KMS-11 (cell line): ENCODE data around the gene LRBA.
"Not testable (repeated sequence)": the region's sequence is repeated elsewhere in the genome, so short reads cannot be mapped to it uniquely, and the experiment has no call there.

Experiments used
- H2AFZ ChIP-seq: fragments of 200-600 bp; sonication (generic); 2 replicates; pipeline ENCODE4 v1.6.1; 2016; ENCODE audit warnings: antibody characterized with exemption, mixed run types, low read depth
- H3K27ac ChIP-seq: fragments of 200-600 bp; sonication (generic); 2 replicates; pipeline ENCODE4 v1.6.1; 2016; ENCODE audit warnings: mild to moderate bottlenecking, mixed run types
- H3K27me3 ChIP-seq: fragments of 200-600 bp; sonication (generic); 2 replicates; pipeline ENCODE4 v1.6.1; 2017; ENCODE audit warnings: mild to moderate bottlenecking, low read depth, mixed run types, moderate library complexity; ENCODE audit not compliant: insufficient read depth
- H3K36me3 ChIP-seq: fragments of 200-600 bp; sonication (generic); 2 replicates; pipeline ENCODE4 v1.6.1; 2017; ENCODE audit warnings: mild to moderate bottlenecking, mixed run types; ENCODE audit not compliant: insufficient read depth
- H3K4me1 ChIP-seq: fragments of 200-600 bp; sonication (generic); 2 replicates; pipeline ENCODE4 v1.6.1; 2016; ENCODE audit warnings: mild to moderate bottlenecking, low read depth, mixed run types; ENCODE audit not compliant: poor library complexity, severe bottlenecking
- H3K4me2 ChIP-seq: fragments of 200-600 bp; sonication (generic); 2 replicates; pipeline ENCODE4 v1.7.0; 2016; ENCODE audit warnings: mild to moderate bottlenecking, mixed run types
- H3K4me3 ChIP-seq: fragments of 200-600 bp; sonication (generic); IDR thresholded peaks from 2 replicates; pipeline ENCODE4 v1.6.1; 2017; ENCODE audit warnings: low read depth, low read length, mixed read lengths; ENCODE audit not compliant: insufficient read depth
- H3K79me2 ChIP-seq: fragments of 200-600 bp; sonication (generic); 2 replicates; pipeline ENCODE4 v1.6.1; 2016; ENCODE audit warnings: low read depth, mixed run types; ENCODE audit not compliant: insufficient read depth
- H3K9ac ChIP-seq: fragments of 200-600 bp; sonication (generic); 2 replicates; pipeline ENCODE4 v1.6.1; 2016; ENCODE audit warnings: mild to moderate bottlenecking, mixed run types
- H4K20me1 ChIP-seq: fragments of 200-600 bp; sonication (generic); 2 replicates; pipeline ENCODE4 v1.6.1; 2016; ENCODE audit warnings: mild to moderate bottlenecking, mixed run types; ENCODE audit not compliant: insufficient read depth
- CTCF ChIP-seq: fragments of 200-600 bp; sonication (generic); conservative IDR thresholded peaks from 2 replicates; pipeline ENCODE4 v1.6.1; 2017; ENCODE audit warnings: low read depth, mild to moderate bottlenecking, antibody characterized with exemption, low read length, moderate library complexity, mixed read lengths

The LRBA gene

GRCh38 chr4:150962245-150962644 is 52.8 kb downstream of the LRBA start:
- Histone ChIP-seq H4K20me1 (no peaks in the 10 kb centered on the region), H3K36me3 (0 out of 2 replicates have a peak, but pooled peaks cover 4% of the 10 kb centered on the region), H3K4me1 (peaks cover 20% of the 10 kb centered on the region), H3K27ac (peak overlapping the region; percentile 10; the same call in 1 of the 2 replicates), H3K9ac (no peak overlapping the region), H3K4me2 (no peak overlapping the region), H3K4me3 (no peak overlapping the region), H3K27me3 (no peaks in the 10 kb centered on the region), H2AFZ (no peak overlapping the region), H3K79me2 (no peaks in the 10 kb centered on the region; the same call in 1 of the 2 replicates)
- no peak for TF ChIP-seq CTCF

GRCh38 chr4:150961566-150961965 is 53.5 kb downstream of the LRBA start:
- peaks cover 20% of the 10 kb centered on the region for H3K4me1 ChIP-seq
- no peak for TF ChIP-seq CTCF
- no peaks in the 10 kb centered on the region for H3K79me2 ChIP-seq
- no peaks in the 10 kb centered on the region for H4K20me1 ChIP-seq
- no peak overlapping the region for H3K4me2 ChIP-seq
- no peak overlapping the region for H3K27ac ChIP-seq
- H3K4me3 ChIP-seq = no peak overlapping the region
- no peak overlapping the region for H2AFZ ChIP-seq
- 0 out of 2 replicates have a peak, but pooled peaks cover 4% of the 10 kb centered on the region for H3K36me3 ChIP-seq
- no peaks in the 10 kb centered on the region for H3K27me3 ChIP-seq
- H3K9ac ChIP-seq = no peak overlapping the region

GRCh38 chr4:150960818-150961217 is 54.3 kb downstream of the LRBA start:
- peak; percentile 70 for TF ChIP-seq CTCF
- H3K4me1 ChIP-seq = peaks cover 20% of the 10 kb centered on the region
- H4K20me1 ChIP-seq = no peaks in the 10 kb centered on the region
- H3K4me2 ChIP-seq = no peak overlapping the region
- no peak overlapping the region for H3K9ac ChIP-seq
- H3K27me3 ChIP-seq = no peaks in the 10 kb centered on the region
- no peak overlapping the region for H2AFZ ChIP-seq
- H3K27ac ChIP-seq = no peak overlapping the region
- H3K36me3 ChIP-seq = 0 out of 2 replicates have a peak, but pooled peaks cover 4% of the 10 kb centered on the region
- H3K79me2 ChIP-seq = no peaks in the 10 kb centered on the region
- H3K4me3 ChIP-seq = no peak overlapping the region

GRCh38 chr4:150960079-150960478 is 55.0 kb downstream of the LRBA start:
- no peak; the same call in 1 of the 2 replicates for TF ChIP-seq CTCF
- Histone ChIP-seq H3K27me3 (no peaks in the 10 kb centered on the region), H3K27ac (no peak overlapping the region), H3K79me2 (no peaks in the 10 kb centered on the region; the same call in 1 of the 2 replicates), H3K4me2 (no peak overlapping the region), H3K36me3 (0 out of 2 replicates have a peak, but pooled peaks cover 4% of the 10 kb centered on the region), H3K4me3 (no peak overlapping the region), H2AFZ (no peak overlapping the region), H3K9ac (no peak overlapping the region), H3K4me1 (peaks cover 18% of the 10 kb centered on the region), H4K20me1 (no peaks in the 10 kb centered on the region)

- not testable (repeated sequence) for H3K36me3 ChIP-seq, H3K27ac ChIP-seq, H3K4me3 ChIP-seq, H3K4me2 ChIP-seq, H4K20me1 ChIP-seq, H2AFZ ChIP-seq, H3K79me2 ChIP-seq, H3K9ac ChIP-seq, H3K27me3 ChIP-seq
- H3K4me1 ChIP-seq = peaks cover 13% of the 10 kb centered on the region
Measured at GRCh38 chr4:150957981-150958380, 57.1 kb downstream of the LRBA start.

GRCh38 chr4:150957095-150957494 is 58.0 kb downstream of the LRBA start:
- H3K4me1 ChIP-seq, H3K4me3 ChIP-seq, H3K27ac ChIP-seq, H3K9ac ChIP-seq, H2AFZ ChIP-seq, H3K4me2 ChIP-seq, H4K20me1 ChIP-seq, H3K36me3 ChIP-seq, H3K79me2 ChIP-seq, H3K27me3 ChIP-seq: not testable (repeated sequence)

GRCh38 chr4:150953916-150954315 is 61.2 kb downstream of the LRBA start:
- not testable (repeated sequence) for H3K27ac ChIP-seq, H3K27me3 ChIP-seq, H3K4me2 ChIP-seq, H4K20me1 ChIP-seq, H2AFZ ChIP-seq, H3K4me3 ChIP-seq, H3K9ac ChIP-seq, H3K79me2 ChIP-seq, H3K36me3 ChIP-seq, H3K4me1 ChIP-seq
